Right hindlimb (tissue), 1 donor: Measurements from ENCODE around the gene BRPF1.

Experiments used
- DNase-seq: peaks from one replicate; pipeline ENCODE4 v3.0.0-alpha.2; 2018

Gene BRPF1

DNA sequence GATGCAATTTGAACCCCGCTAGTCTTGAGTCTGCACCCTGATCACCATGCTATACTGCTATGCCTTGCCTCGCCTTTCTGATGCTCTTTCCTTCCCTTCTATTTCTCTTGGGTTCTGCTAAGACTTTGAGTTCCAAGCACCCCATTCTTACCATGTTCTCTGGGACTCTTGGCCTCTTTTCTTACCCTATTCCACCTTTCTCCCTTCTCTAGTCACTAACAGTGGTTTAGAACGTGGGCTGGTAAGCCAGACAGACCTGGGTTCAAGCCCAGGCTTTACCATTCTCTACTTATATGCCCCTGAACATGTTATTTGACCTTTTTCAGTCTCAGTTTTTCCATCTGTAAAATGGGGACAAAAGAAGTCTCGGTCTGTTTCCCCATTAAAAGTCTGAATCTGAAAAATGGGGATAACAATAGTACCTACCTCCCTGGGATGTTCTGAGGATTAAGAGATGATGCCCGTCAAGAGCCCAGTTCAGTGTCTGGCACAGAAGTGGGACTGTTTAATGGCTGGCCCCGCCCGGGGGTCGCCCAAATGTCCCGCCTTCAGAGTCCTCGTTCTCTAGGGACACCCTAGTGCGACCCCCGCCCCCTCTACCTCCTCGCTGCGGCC is 60.4 kb downstream of the BRPF1 start:
- no peak for DNase-seq

DNA sequence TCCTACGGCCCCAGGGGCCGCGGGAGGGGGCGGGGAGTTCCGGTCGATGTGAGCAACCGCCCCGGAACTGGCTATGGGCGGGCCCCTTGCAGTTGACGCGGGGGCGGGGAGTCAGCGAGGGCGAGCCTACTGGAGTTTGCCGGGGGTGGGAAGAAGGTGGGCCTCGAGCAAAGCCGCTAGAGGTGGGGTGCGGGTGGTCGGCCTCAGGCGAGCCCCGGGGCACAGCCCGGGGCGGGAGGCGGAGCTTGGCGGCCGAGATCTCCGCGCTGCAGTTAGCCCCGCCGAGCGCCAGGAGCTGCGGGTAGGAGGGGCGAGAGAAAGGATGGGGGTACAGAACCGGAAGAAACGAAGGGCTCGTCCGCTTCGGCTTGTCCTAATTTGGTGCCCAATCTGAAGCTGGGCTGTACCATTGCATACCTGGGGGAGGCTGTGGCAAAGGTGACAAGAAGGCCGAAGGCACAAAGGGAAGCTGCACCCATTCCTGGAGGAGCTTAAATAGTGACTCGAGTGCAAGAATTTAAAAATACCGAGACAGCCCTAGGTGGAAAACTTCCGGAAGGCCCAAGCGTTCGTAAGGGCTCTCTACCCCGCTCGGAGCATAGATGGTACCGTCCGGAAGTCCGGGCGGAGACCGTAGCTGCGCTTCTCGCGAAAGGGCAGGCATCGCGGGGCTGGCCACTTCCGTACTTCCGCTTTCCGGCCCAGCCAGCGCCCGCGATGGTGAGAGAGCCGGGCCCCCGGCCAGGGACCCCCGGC is 61.0 kb downstream of the BRPF1 start, which contains the start of the genes ARPC4 and TADA3:
Gene ARPC4 (plus strand): TSS at position 678 of the 756 bp plus-strand sequence. CDS start 40 bp downstream, at position 718.
Gene TADA3 (minus strand): TSS at position 69 of the 756 bp plus-strand sequence. CDS start 1,007 bp downstream, outside the sequence.
- peak; percentile 97 for DNase-seq

DNA sequence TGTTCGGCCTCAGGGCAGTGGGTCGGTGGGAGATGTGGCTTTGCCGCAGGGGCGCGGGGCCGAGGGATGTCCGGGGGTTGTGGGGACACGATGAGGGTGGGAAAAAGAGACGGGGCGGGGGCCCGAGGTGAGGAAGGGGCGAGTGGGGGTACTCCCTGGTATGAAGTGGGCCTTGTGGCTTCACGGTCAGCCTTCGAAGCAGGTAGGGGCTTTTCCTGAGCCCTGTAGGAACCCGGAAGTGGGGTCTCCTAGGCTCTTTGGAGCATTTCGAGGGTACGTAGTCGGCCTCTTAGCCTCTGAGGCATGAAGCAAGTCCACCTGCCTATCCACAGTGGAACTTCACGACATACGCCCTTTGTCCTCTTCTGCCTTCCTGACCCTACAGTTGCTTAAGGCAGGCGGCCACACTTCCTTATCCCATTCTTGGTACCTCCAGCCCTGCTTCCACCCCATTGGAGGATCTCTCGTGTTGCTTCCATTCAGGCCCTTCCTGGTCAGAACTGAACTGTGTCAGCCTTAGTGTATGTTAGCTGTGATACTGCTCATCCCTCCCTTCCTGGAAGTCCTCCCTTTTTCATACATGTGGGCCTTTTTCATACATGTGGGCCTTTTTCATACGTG is 61.7 kb downstream of the BRPF1 start:
- DNase-seq: no peak

DNA sequence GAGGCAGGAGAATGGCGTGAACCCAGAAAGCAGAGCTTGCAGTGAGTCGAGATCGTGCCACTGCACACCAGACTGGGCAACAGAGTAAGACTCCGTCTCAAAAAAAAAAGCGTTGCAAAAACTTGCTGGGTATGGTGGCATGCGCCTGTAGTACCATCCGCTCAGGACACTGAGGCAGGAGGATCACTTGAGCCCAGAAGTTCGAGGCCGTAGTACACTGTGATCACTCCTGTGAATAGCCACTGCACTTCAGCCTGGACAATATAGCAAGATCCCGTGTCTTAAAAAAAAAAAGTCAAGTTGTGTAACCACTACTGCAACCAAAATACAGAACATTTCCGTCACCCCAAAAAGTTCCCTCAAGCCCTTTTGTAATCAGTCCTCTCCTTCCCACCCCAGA is 62.9 kb downstream of the BRPF1 start:
- DNase-seq: no peak

DNA sequence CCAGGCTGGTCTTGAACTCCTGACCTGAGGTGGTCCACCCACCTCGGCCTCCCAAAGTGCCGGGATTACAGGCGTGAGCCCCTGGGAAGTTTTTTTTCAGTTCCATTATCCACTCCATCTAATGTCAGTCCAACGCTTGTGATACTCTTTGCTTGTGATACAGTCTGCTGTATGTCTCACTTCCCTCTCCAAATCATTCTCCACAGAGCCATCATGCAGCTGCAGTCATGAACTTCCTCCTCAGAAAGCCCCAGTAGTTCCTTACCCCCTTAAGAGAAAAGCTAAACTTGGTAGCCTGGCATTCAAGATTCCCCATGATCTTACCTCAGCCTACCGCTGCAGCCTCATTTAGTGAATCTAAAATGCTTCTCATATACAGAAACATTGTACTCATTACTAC is 63.7 kb downstream of the BRPF1 start:
- DNase-seq: no peak

DNA sequence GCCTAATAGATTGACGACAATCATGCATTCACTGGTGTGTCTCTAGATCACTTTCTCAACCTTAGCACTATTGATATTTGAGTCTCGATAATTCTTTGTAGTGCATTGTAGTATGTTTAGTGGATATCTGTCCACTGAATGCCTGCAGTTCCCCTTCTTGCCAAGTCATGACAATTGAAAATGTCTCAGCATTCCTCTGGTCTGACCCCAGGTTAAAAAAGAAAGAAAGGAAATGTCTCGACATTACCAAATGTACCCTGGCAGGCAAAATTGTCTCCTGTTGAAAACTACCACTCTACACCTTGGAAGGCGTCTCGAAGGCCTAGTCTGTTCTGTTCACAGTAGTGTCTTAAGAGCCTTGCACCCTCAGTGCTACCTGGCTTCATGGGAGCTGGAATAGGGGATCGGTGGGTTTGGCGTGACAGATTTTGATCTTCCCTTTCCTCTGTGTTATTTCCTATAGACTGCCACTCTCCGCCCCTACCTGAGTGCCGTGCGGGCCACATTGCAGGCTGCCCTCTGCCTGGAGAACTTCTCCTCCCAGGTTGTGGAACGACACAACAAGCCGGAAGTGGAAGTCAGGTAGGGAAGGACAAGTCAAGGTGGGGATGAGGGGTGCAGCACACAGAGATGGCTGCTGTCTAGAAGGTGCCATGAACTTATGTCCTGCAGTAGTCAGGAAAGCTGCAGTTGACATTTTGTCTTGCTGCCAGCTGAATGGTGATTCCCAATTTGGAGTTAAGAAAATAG is 65.8 kb downstream of the BRPF1 start:
- DNase-seq: no peak
